DOHH2 (cell line): ENCODE results near the gene RAC2.

Experiments
- H3F3A ChIP-seq: fragments of 200-600 bp; sonication (generic), shearing (Covaris generic); 2 replicates; pipeline ENCODE4 v1.6.0; 2016; ENCODE audit warnings: antibody characterized with exemption, mild to moderate bottlenecking; ENCODE audit not compliant: control insufficient read depth, insufficient read depth
- H3K27ac ChIP-seq: fragments of 200-600 bp; sonication (generic); 2 replicates; pipeline ENCODE4 v1.5.1; 2014; ENCODE audit warnings: low read depth, mild to moderate bottlenecking, low read length, moderate library complexity
- H3K27me3 ChIP-seq: fragments of 200-600 bp; sonication (generic); 2 replicates; pipeline ENCODE4 v1.6.1; 2014; ENCODE audit warnings: mild to moderate bottlenecking, low read length, mixed read lengths; ENCODE audit not compliant: control insufficient read depth
- H3K36me3 ChIP-seq: fragments of 200-600 bp; sonication (generic); 2 replicates; pipeline ENCODE4 v1.6.1; 2014; ENCODE audit warnings: mild to moderate bottlenecking, low read length, moderate library complexity, mixed read lengths; ENCODE audit not compliant: control insufficient read depth
- H3K4me1 ChIP-seq: fragments of 200-600 bp; sonication (generic); 2 replicates; pipeline ENCODE4 v1.6.1; 2014; ENCODE audit warnings: mild to moderate bottlenecking, low read length, mixed read lengths; ENCODE audit not compliant: control insufficient read depth
- H3K4me2 ChIP-seq: fragments of 200-600 bp; sonication (generic); 2 replicates; pipeline ENCODE4 v1.6.0; 2014; ENCODE audit warnings: mild to moderate bottlenecking, low read length, moderate library complexity
- H3K4me3 ChIP-seq: fragments of 200-600 bp; sonication (generic); 2 replicates; pipeline ENCODE4 v1.5.1; 2014; ENCODE audit warnings: mild to moderate bottlenecking, low read length, mixed read lengths
- H3K79me2 ChIP-seq: fragments of 200-600 bp; sonication (generic); 2 replicates; pipeline ENCODE4 v1.6.1; 2014; ENCODE audit warnings: mild to moderate bottlenecking, low read length, mixed read lengths; ENCODE audit not compliant: control insufficient read depth
- H3K9me2 ChIP-seq: fragments of 200-600 bp; sonication (generic); replicated peaks from 2 replicates; pipeline ENCODE4 v1.6.1; 2014; ENCODE audit warnings: mild to moderate bottlenecking, low read length, mixed read lengths; ENCODE audit not compliant: control insufficient read depth
- H3K9me3 ChIP-seq: fragments of 200-600 bp; sonication (generic); 2 replicates; pipeline ENCODE4 v1.6.1; 2014; ENCODE audit warnings: antibody characterized with exemption, low read length, mixed read lengths; ENCODE audit not compliant: control insufficient read depth, insufficient read depth
- H4K20me1 ChIP-seq: fragments of 200-600 bp; sonication (generic); 2 replicates; pipeline ENCODE4 v1.6.0; 2014; ENCODE audit warnings: low read depth, mild to moderate bottlenecking, antibody characterized with exemption, low read length, moderate library complexity; ENCODE audit not compliant: control insufficient read depth, insufficient read depth
- EZH2phosphoT487 ChIP-seq: fragments of 200-600 bp; sonication (generic); IDR thresholded peaks from 2 replicates; pipeline ENCODE4 v1.6.1; 2017; ENCODE audit warnings: borderline replicate concordance, mild to moderate bottlenecking, antibody characterized with exemption, low read length, moderate library complexity, mixed read lengths
- TF ChIP-seq, protein P1 (sequence below): fragments of 200-600 bp; sonication (generic); IDR thresholded peaks from one replicate; pipeline ENCODE4 v1.5.1; 2014; ENCODE audit warnings: antibody characterized with exemption, mild to moderate bottlenecking, low read depth, low read length; ENCODE audit not compliant: poor library complexity, severe bottlenecking

RAC2 gene

DNA sequence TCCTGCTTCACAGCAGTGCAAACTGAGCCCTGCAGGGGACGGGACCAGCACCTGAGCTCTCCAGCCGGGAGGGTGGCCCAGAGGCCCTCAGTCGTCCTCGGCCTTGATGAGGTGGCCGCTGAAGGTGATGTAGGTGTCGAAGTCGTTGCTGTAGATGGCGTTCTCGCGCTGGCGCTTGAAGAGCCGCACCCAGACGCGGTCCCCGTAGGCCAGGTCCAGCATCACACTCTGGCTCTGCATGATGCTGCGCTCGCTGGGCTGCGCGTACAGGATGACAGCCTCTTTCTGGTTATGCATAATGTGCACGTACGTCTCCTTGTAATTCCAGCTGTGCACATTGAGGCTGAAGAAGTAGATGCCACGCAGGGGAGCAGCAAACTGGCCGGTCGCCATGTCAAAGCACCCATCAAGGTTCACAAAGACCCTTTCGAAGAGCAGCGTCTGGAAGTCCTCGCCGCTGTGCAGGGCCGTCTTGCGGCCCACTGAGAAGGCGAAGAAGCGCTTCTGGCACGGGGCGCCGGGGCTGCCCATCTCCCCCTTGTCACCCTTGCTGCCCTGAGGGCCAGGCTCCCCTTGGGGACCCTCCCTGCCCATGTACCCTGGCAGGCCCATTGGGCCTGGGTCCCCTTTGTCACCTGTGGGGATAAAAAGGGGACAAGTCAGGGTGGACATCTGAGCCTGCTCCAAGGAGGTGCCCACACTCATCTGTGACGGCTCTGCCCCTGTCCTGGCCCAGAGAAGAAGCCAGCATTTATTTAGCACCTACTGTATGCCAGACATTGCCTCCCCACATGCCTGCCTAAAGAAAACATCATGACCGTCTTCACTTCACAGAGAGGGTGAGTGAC lies 61.7 kb downstream of the RAC2 start:
- no peaks in the 10 kb centered on the region for H3F3A ChIP-seq
- H3K27ac ChIP-seq, result no peak overlapping the region
- no peaks in the 10 kb centered on the region for H3K4me1 ChIP-seq
- H4K20me1 ChIP-seq, result no peaks in the 10 kb centered on the region; the same call in 1 of the 2 replicates
- TF ChIP-seq EZH2phosphoT487, result no peak
- TF ChIP-seq, protein P1, sequence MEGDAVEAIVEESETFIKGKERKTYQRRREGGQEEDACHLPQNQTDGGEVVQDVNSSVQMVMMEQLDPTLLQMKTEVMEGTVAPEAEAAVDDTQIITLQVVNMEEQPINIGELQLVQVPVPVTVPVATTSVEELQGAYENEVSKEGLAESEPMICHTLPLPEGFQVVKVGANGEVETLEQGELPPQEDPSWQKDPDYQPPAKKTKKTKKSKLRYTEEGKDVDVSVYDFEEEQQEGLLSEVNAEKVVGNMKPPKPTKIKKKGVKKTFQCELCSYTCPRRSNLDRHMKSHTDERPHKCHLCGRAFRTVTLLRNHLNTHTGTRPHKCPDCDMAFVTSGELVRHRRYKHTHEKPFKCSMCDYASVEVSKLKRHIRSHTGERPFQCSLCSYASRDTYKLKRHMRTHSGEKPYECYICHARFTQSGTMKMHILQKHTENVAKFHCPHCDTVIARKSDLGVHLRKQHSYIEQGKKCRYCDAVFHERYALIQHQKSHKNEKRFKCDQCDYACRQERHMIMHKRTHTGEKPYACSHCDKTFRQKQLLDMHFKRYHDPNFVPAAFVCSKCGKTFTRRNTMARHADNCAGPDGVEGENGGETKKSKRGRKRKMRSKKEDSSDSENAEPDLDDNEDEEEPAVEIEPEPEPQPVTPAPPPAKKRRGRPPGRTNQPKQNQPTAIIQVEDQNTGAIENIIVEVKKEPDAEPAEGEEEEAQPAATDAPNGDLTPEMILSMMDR, result no peak
- no peaks in the 10 kb centered on the region for H3K79me2 ChIP-seq
- H3K27me3 ChIP-seq, result peaks cover 13% of the 10 kb centered on the region
- no peaks in the 10 kb centered on the region for H3K9me2 ChIP-seq
- no peak overlapping the region for H3K4me3 ChIP-seq
- no peaks in the 10 kb centered on the region for H3K36me3 ChIP-seq
- H3K4me2 ChIP-seq, result no peak overlapping the region
- H3K9me3 ChIP-seq, result no peaks in the 10 kb centered on the region

- H3F3A ChIP-seq, result no peaks in the 10 kb centered on the region
- no peak overlapping the region for H3K27ac ChIP-seq
- H3K4me1 ChIP-seq, result no peaks in the 10 kb centered on the region
- no peaks in the 10 kb centered on the region for H3K9me3 ChIP-seq
- H3K79me2 ChIP-seq, result no peaks in the 10 kb centered on the region
- H3K4me2 ChIP-seq, result no peak overlapping the region
- peaks cover 19% of the 10 kb centered on the region for H3K27me3 ChIP-seq
- H3K9me2 ChIP-seq, result no peaks in the 10 kb centered on the region
- H4K20me1 ChIP-seq, result no peaks in the 10 kb centered on the region; the same call in 1 of the 2 replicates
- H3K36me3 ChIP-seq, result no peaks in the 10 kb centered on the region
- TF ChIP-seq, protein P1, result no peak
- TF ChIP-seq EZH2phosphoT487, result no peak
- H3K4me3 ChIP-seq, result no peak overlapping the region
Observed at GRCh38 chr22:37181681-37182080, 62.4 kb downstream of the RAC2 start.

GRCh38 chr22:37180531-37181231 lies 63.4 kb downstream of the RAC2 start:
- Histone ChIP-seq H3K27me3 (peaks cover 27% of the 10 kb centered on the region), H3K27ac (no peak overlapping the region), H3K36me3 (no peaks in the 10 kb centered on the region), H3K9me3 (no peaks in the 10 kb centered on the region), H3K4me1 (no peaks in the 10 kb centered on the region), H3K4me2 (no peak overlapping the region), H3K79me2 (no peaks in the 10 kb centered on the region), H4K20me1 (no peaks in the 10 kb centered on the region; the same call in 1 of the 2 replicates), H3K4me3 (no peak overlapping the region), H3F3A (no peaks in the 10 kb centered on the region), H3K9me2 (no peaks in the 10 kb centered on the region)
- no peak for TF ChIP-seq EZH2phosphoT487
- TF ChIP-seq, protein P1, result no peak
